IPS-20b (cell line): ENCODE data around the gene CD302.
"Not testable (repeated sequence)": the region's sequence is repeated elsewhere in the genome, so short reads cannot be mapped to it uniquely, and the experiment has no call there.

Experiments used
- H3K27ac ChIP-seq: one replicate; pipeline ENCODE4 v1.5.1; 2013; ENCODE audit warnings: low read length
- H3K27me3 ChIP-seq: 2 replicates; pipeline ENCODE4 v1.6.1; 2013; ENCODE audit warnings: mild to moderate bottlenecking, low read length, inconsistent platforms; ENCODE audit not compliant: insufficient read depth
- H3K36me3 ChIP-seq: 2 replicates; pipeline ENCODE4 v1.6.1; 2013; ENCODE audit warnings: low read depth, mild to moderate bottlenecking, inconsistent platforms, low read length, moderate library complexity; ENCODE audit not compliant: insufficient read depth
- H3K4me1 ChIP-seq: 2 replicates; pipeline ENCODE4 v1.6.1; 2013; ENCODE audit warnings: mild to moderate bottlenecking, control low read depth, inconsistent platforms, low read length, moderate library complexity; ENCODE audit not compliant: insufficient read depth
- H3K4me3 ChIP-seq: 2 replicates; pipeline ENCODE4 v1.5.1; 2013; ENCODE audit warnings: mild to moderate bottlenecking, low read length, inconsistent platforms
- H3K9ac ChIP-seq: 2 replicates; pipeline ENCODE4 v1.6.1; 2013; ENCODE audit warnings: low read depth, mild to moderate bottlenecking, inconsistent platforms, low read length, moderate library complexity
- H3K9me3 ChIP-seq: 2 replicates; pipeline ENCODE4 v1.6.1; 2013; ENCODE audit warnings: mild to moderate bottlenecking, low read depth, low read length, inconsistent platforms; ENCODE audit not compliant: insufficient read depth

The CD302 gene

DNA sequence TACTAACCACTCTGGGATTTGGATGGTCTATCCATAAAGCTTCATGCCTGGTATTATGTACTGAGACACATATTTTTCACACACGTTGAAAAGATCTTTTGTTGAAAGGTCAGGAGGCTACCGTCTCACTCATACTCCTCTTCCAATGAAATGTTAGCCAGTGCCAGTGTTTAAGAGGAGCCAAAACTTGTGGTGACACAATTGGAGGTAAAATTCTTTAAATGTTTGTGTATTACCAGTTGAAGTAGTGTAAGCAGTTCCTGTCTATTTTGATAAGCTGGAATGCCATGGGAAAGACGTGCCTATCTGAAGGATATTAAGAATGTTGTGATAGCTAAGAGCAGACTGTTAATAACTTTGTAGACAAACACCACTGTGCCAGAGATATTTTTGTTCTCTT, 53.6 kb downstream of the CD302 start:
- no peaks in the 10 kb centered on the region for H3K27me3 ChIP-seq

DNA sequence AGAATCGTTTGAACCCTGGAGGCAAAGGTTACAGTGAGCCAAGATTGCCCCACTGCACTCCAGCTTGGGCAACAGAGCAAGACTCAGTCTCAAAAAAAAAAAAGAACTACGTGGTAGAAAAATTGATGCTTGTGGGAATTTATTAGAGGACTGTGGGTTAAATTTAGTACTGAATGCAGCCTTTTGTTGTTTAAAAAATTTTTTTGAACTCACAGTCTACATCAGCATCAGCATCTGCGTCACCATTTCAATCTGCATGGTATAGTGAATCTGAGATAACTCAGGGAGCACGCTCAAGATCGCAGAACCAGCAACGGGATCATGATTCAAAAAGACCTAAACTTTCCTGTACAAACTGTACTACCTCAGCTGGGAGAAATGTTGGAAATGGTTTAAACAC, 55.2 kb downstream of the CD302 start:
- Histone ChIP-seq H3K36me3 (peaks cover 91% of the 10 kb centered on the region), H3K9me3 (no peaks in the 10 kb centered on the region), H3K27ac (no peak overlapping the region), H3K4me3 (no peak overlapping the region), H3K9ac (no peak overlapping the region), H3K27me3 (no peaks in the 10 kb centered on the region), H3K4me1 (no peaks in the 10 kb centered on the region)

More for the DNA sequence above, 53.6 kb downstream of the CD302 start:
- Histone ChIP-seq H3K4me3 (no peak overlapping the region), H3K36me3 (peaks cover 90% of the 10 kb centered on the region), H3K27ac (no peak overlapping the region), H3K9ac (no peak overlapping the region), H3K4me1 (no peaks in the 10 kb centered on the region), H3K9me3 (no peaks in the 10 kb centered on the region)

DNA sequence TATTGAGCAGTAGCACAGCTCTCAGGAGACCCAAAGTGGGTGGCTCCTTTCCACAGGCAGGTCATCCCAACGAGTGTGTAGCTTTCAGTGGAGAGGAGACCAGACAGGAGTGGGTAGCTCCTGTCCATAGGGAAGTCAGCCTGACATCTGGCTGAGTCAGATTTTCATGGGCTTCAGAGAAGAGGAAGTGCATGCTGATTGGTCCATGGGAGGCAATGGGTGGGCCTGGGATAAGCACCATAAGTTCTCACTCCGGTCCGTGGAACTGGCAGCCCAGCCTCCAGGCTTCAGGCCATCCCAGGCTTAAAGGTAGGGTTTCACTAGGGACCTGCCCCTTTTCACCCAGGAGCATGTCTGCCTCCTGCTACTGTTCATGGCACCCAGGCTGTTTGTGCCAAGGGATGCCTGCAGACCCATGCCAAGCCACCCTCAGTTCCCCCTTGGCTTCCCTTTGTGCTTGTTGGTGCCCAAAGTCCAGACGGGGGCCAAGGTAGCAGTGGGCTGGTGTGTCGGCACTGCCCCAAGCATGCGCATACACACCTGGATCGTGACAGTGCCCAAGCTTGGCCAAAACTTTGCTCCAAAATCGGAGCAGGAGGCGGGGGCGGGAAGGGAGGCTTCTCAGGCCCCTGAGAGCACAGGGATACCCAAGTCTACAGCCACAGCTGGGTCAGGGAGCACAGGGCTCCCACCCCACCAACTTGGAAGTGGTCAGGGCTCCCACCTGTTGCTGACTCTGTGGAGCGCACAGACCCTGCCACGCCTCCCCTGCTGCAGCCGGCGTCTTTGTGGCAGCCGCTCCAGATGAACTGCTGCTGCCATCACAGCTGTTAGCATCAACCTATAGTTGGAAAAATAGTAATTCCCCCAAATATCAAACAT, 59.3 kb downstream of the CD302 start:
- Histone ChIP-seq H3K9ac (no peak overlapping the region), H3K4me1 (no peaks in the 10 kb centered on the region), H3K27me3 (no peaks in the 10 kb centered on the region), H3K36me3 (peaks cover 95% of the 10 kb centered on the region), H3K4me3 (no peak overlapping the region), H3K27ac (no peak overlapping the region), H3K9me3 (no peaks in the 10 kb centered on the region)

- no peak overlapping the region for H3K4me3 ChIP-seq
- no peaks in the 10 kb centered on the region for H3K27me3 ChIP-seq
- no peak overlapping the region for H3K9ac ChIP-seq
- H3K9me3 ChIP-seq = no peaks in the 10 kb centered on the region
- H3K27ac ChIP-seq = no peak overlapping the region
- H3K4me1 ChIP-seq = no peaks in the 10 kb centered on the region
- peaks cover 95% of the 10 kb centered on the region for H3K36me3 ChIP-seq
Measured at GRCh38 chr2:159737917-159738296, 60.1 kb downstream of the CD302 start.

DNA sequence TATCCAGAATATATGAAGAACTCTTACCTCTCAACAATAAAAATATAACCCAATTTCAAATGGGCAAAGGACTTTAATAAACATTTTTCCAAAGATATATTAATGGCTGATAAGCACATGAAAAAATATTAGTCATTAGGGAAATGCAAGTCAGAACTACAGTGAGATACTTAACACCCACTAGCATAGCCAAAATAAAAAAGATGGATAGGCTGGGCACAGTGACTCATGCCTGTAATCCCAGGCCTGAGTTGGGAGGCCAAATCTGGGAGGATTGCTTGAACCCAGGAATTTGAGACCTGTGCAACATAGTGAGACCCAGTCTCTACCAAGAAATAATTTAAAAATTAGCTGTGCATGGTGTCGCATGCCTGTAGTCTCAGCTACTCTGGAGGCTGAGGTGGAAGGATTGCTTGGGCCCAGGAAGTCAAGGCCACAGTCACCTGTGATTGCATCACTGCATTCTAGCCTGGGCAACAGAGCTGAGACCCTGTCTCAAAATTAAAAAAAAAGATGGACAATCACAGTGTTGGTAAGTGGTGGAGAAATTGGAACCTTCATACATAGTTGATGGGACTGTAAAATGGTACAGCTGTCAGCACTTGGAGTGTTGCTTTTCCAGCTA, 60.6 kb downstream of the CD302 start:
- H3K27ac ChIP-seq = no peak overlapping the region
- H3K36me3 ChIP-seq = peaks cover 95% of the 10 kb centered on the region
- no peaks in the 10 kb centered on the region for H3K4me1 ChIP-seq

DNA sequence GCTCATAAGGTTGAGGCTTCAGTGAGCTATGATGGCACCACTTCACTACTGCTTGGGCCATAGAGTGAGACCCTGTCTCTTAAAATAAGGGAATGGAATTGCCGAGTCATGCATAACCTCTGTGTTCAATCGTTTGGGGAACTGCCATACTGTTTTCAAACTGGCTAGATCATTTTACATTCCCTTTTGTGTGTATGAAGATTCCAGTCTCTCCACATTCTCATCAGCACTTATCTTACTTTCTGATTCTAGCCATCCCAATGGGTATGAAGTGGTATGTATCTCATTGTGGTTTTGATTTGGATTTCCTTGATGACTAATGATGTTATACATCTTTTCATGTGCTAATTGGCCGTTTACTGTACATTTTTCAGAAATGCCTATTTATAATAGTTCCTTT, 62.0 kb downstream of the CD302 start:
- no peaks in the 10 kb centered on the region for H3K27me3 ChIP-seq
- H3K36me3 ChIP-seq = peaks cover 94% of the 10 kb centered on the region
- H3K4me3 ChIP-seq = no peak overlapping the region
- no peaks in the 10 kb centered on the region for H3K4me1 ChIP-seq
- H3K27ac ChIP-seq = no peak overlapping the region
- H3K9me3 ChIP-seq = no peaks in the 10 kb centered on the region
- no peak overlapping the region for H3K9ac ChIP-seq

More for the DNA sequence above, 60.6 kb downstream of the CD302 start:
- Histone ChIP-seq H3K4me3 (no peak overlapping the region), H3K27me3 (no peaks in the 10 kb centered on the region), H3K9ac (no peak overlapping the region), H3K9me3 (no peaks in the 10 kb centered on the region)

DNA sequence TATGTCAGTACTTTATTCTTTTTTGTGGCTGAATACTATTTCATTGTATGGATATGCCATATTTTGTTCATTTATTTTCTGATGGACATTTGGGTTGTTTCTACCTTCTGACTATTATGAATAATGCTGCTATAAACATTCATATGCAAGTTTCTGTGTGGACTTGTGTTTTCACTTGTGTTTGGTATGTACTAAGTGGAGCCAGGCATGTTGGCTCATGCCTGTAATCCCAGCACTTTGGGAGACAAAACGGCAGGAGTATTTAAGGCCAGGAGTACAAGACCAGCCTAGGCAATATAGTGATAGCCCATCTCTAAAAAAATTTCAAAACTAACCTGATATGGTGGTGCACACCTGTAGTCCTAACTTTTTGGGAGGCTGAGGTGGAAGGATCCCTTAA, 62.4 kb downstream of the CD302 start:
- no peak overlapping the region for H3K9ac ChIP-seq
- H3K36me3 ChIP-seq = peaks cover 96% of the 10 kb centered on the region
- no peaks in the 10 kb centered on the region for H3K9me3 ChIP-seq
- H3K27me3 ChIP-seq = no peaks in the 10 kb centered on the region
- H3K4me1 ChIP-seq = no peaks in the 10 kb centered on the region
- H3K4me3 ChIP-seq = no peak overlapping the region
- no peak overlapping the region for H3K27ac ChIP-seq

- H3K27me3 ChIP-seq = no peaks in the 10 kb centered on the region
- H3K9me3 ChIP-seq = no peaks in the 10 kb centered on the region
- peaks cover 57% of the 10 kb centered on the region for H3K36me3 ChIP-seq
- no peaks in the 10 kb centered on the region for H3K4me1 ChIP-seq
- H3K27ac ChIP-seq = no peak overlapping the region
- no peak overlapping the region for H3K9ac ChIP-seq
- no peak overlapping the region for H3K4me3 ChIP-seq
Measured at GRCh38 chr2:159728629-159729028, 69.4 kb downstream of the CD302 start.

DNA sequence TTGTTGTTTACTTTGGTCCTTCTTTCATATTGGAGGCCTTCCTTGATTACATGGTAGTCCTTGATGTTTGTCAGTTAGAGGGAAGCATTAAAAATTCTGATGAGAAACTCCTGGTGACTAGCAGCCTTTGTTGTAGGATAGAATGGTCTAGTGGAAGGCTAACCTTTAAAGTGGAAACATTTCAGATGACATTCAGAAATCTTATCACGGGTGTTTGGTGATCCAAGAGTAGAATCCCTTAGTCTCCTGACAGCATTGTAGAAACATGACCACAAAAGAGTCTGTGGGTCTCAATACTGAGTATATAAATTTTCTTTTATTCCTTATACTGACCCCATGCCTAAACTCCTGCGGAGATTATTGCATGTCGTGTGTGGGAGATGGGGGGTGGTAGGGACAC, 72.3 kb downstream of the CD302 start:
- no peaks in the 10 kb centered on the region for H3K9me3 ChIP-seq
- no peaks in the 10 kb centered on the region for H3K4me1 ChIP-seq
- H3K4me3 ChIP-seq = no peak overlapping the region
- H3K27ac ChIP-seq = no peak overlapping the region
- peaks cover 42% of the 10 kb centered on the region for H3K36me3 ChIP-seq
- no peaks in the 10 kb centered on the region for H3K27me3 ChIP-seq
- no peak overlapping the region for H3K9ac ChIP-seq

DNA sequence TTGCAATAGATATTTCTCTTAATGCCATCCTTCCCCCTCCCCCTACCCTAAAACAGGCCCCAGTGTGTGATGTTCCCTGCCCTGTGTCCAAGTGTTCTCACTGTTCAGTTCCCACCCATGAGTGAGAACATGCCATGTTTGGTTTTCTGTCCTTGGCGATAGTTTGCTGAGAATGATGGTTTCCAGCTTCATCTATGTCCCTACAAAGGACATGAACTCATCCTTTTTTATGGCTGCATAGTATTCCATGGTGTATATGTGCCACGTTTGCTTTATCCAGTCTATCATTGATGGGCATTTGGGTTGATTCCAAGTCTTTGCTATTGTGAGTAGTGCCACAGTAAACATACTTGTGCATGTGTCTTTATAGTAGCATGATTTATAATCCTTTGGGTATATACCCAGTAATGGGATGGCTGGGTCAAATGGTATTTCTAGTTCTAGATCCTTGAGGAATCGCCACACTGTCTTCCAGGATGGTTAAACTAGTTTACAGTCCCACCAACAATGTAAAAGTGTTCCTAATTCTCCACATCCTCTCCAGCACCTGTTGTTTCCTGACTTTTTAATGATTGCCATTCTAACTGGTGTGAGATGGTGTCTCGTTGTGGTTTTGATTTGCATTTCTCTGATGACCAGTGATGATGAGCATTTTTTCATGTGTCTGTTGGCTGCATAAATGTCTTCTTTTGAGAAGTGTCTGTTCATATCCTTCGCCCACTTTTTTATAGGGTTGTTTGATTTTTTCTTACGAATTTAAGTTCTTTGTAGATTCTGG, 73.0 kb downstream of the CD302 start:
- H3K27me3 ChIP-seq, H3K4me3 ChIP-seq, H3K9me3 ChIP-seq, H3K27ac ChIP-seq, H3K9ac ChIP-seq, H3K4me1 ChIP-seq: not testable (repeated sequence)
- H3K36me3 ChIP-seq = peaks cover 42% of the 10 kb centered on the region

GRCh38 chr2:159722580-159722979, 75.4 kb downstream of the CD302 start:
- Histone ChIP-seq H3K4me1 (peaks cover 3% of the 10 kb centered on the region; the same call in 1 of the 2 replicates), H3K9ac (no peak overlapping the region), H3K27me3 (no peaks in the 10 kb centered on the region), H3K4me3 (no peak overlapping the region), H3K36me3 (peaks cover 50% of the 10 kb centered on the region), H3K9me3 (no peaks in the 10 kb centered on the region), H3K27ac (no peak overlapping the region)
